KMS-11 (cell line): Measurements from ENCODE around the gene POU6F2.

ENCODE experiments used
- H2AFZ ChIP-seq: fragments of 200-600 bp; sonication (generic); 2 replicates; pipeline ENCODE4 v1.6.1; 2016; ENCODE audit warnings: antibody characterized with exemption, mixed run types, low read depth
- H3K27ac ChIP-seq: fragments of 200-600 bp; sonication (generic); 2 replicates; pipeline ENCODE4 v1.6.1; 2016; ENCODE audit warnings: mild to moderate bottlenecking, mixed run types
- H3K27me3 ChIP-seq: fragments of 200-600 bp; sonication (generic); 2 replicates; pipeline ENCODE4 v1.6.1; 2017; ENCODE audit warnings: mild to moderate bottlenecking, low read depth, mixed run types, moderate library complexity; ENCODE audit not compliant: insufficient read depth
- H3K36me3 ChIP-seq: fragments of 200-600 bp; sonication (generic); 2 replicates; pipeline ENCODE4 v1.6.1; 2017; ENCODE audit warnings: mild to moderate bottlenecking, mixed run types; ENCODE audit not compliant: insufficient read depth
- H3K4me1 ChIP-seq: fragments of 200-600 bp; sonication (generic); 2 replicates; pipeline ENCODE4 v1.6.1; 2016; ENCODE audit warnings: mild to moderate bottlenecking, low read depth, mixed run types; ENCODE audit not compliant: poor library complexity, severe bottlenecking
- H3K4me2 ChIP-seq: fragments of 200-600 bp; sonication (generic); 2 replicates; pipeline ENCODE4 v1.7.0; 2016; ENCODE audit warnings: mild to moderate bottlenecking, mixed run types
- H3K4me3 ChIP-seq: fragments of 200-600 bp; sonication (generic); IDR thresholded peaks from 2 replicates; pipeline ENCODE4 v1.6.1; 2017; ENCODE audit warnings: low read depth, low read length, mixed read lengths; ENCODE audit not compliant: insufficient read depth
- H3K79me2 ChIP-seq: fragments of 200-600 bp; sonication (generic); 2 replicates; pipeline ENCODE4 v1.6.1; 2016; ENCODE audit warnings: low read depth, mixed run types; ENCODE audit not compliant: insufficient read depth
- H3K9ac ChIP-seq: fragments of 200-600 bp; sonication (generic); 2 replicates; pipeline ENCODE4 v1.6.1; 2016; ENCODE audit warnings: mild to moderate bottlenecking, mixed run types
- H4K20me1 ChIP-seq: fragments of 200-600 bp; sonication (generic); 2 replicates; pipeline ENCODE4 v1.6.1; 2016; ENCODE audit warnings: mild to moderate bottlenecking, mixed run types; ENCODE audit not compliant: insufficient read depth
- CTCF ChIP-seq: fragments of 200-600 bp; sonication (generic); conservative IDR thresholded peaks from 2 replicates; pipeline ENCODE4 v1.6.1; 2017; ENCODE audit warnings: low read depth, mild to moderate bottlenecking, antibody characterized with exemption, low read length, moderate library complexity, mixed read lengths

The POU6F2 gene

GRCh38 chr7:39022796-39023195, 45.1 kb downstream of the POU6F2 start:
- H3K4me2 ChIP-seq, result no peak overlapping the region
- H3K9ac ChIP-seq, result no peak overlapping the region
- no peak overlapping the region for H3K4me3 ChIP-seq
- H2AFZ ChIP-seq, result no peak overlapping the region
- H3K36me3 ChIP-seq, result no peaks in the 10 kb centered on the region
- no peak overlapping the region for H3K27ac ChIP-seq
- no peaks in the 10 kb centered on the region for H4K20me1 ChIP-seq
- H3K4me1 ChIP-seq, result no peaks in the 10 kb centered on the region
- no peak for TF ChIP-seq CTCF
- no peaks in the 10 kb centered on the region for H3K27me3 ChIP-seq
- no peaks in the 10 kb centered on the region for H3K79me2 ChIP-seq

- Histone ChIP-seq H2AFZ (no peak overlapping the region), H3K4me2 (no peak overlapping the region), H4K20me1 (no peaks in the 10 kb centered on the region), H3K36me3 (no peaks in the 10 kb centered on the region), H3K9ac (no peak overlapping the region), H3K27me3 (no peaks in the 10 kb centered on the region), H3K4me1 (no peaks in the 10 kb centered on the region), H3K4me3 (no peak overlapping the region), H3K27ac (no peak overlapping the region), H3K79me2 (no peaks in the 10 kb centered on the region)
- TF ChIP-seq CTCF, result no peak
Measured at GRCh38 chr7:39027491-39027890, 49.8 kb downstream of the POU6F2 start.

- Histone ChIP-seq H4K20me1 (no peaks in the 10 kb centered on the region), H3K9ac (no peak overlapping the region), H3K4me3 (no peak overlapping the region), H3K4me2 (no peak overlapping the region), H2AFZ (no peak overlapping the region), H3K27ac (no peak overlapping the region), H3K27me3 (no peaks in the 10 kb centered on the region), H3K79me2 (no peaks in the 10 kb centered on the region), H3K36me3 (no peaks in the 10 kb centered on the region), H3K4me1 (no peaks in the 10 kb centered on the region)
- TF ChIP-seq CTCF, result no peak
Measured at GRCh38 chr7:39033885-39034624, 56.3 kb downstream of the POU6F2 start.

GRCh38 chr7:39035156-39035555, 57.4 kb downstream of the POU6F2 start:
- Histone ChIP-seq H3K79me2 (no peaks in the 10 kb centered on the region), H3K9ac (no peak overlapping the region)

More at GRCh38 chr7:39035156-39035555, 57.4 kb downstream of the POU6F2 start:
- no peaks in the 10 kb centered on the region for H3K4me1 ChIP-seq
- no peaks in the 10 kb centered on the region for H4K20me1 ChIP-seq
- no peak overlapping the region for H3K4me2 ChIP-seq
- H3K36me3 ChIP-seq, result no peaks in the 10 kb centered on the region
- no peak overlapping the region for H3K27ac ChIP-seq
- no peak for TF ChIP-seq CTCF
- no peaks in the 10 kb centered on the region for H3K27me3 ChIP-seq
- H2AFZ ChIP-seq, result no peak overlapping the region
- H3K4me3 ChIP-seq, result no peak overlapping the region
